ENCODE measurements around the gene CRIP3.
"Not testable (repeated sequence)": the region's sequence is repeated elsewhere in the genome, so short reads cannot be mapped to it uniquely, and the experiment has no call there.

The CRIP3 gene

GRCh38 chr6:43307451-43308100 is 1.1 kb downstream of the CRIP3 start:
- no peak for DNase-seq

DNA sequence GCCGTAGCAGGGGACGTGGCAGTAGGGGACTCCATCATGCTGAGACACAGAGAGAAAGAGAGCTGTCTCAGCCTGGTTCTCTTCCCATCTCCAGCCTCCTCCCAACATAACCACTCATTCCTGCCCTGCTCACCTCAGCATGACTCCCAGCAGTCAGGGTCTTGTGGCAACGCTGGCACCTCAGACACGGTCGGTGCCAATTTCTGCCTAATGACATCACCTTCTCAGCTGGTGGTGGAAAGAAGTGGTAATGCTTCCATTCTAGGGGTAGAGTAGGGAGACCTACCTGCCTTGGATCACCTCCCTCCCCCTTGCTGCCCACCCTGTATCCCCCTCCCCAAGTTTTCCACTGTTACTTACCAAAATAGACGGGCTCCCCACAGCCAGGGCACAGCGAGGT is 2.5 kb downstream of the CRIP3 start:
- DNase-seq = no peak

GRCh38 chr6:43304882-43305281 is 3.7 kb downstream of the CRIP3 start:
- no peak for DNase-seq

DNA sequence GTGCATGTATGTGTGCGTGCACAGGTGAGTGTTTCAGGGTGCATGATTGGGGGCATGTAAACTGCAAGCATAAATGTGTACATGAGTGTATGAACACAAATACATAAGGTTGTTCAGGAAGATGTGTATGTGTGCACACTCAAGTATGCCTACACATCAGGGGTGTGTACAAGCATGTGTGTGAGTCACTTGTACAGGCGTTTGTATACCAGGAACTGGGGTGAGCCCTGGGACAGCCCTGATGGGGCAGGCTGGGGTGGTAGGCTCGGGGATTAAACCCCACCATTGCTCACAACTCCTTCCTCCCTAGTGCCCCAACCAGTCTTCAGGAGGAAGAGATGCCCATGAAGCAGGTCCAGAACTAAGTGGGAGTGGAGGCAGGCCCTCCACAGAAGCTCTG is 4.3 kb downstream of the CRIP3 start:
- DNase-seq = no peak

GRCh38 chr6:43303751-43304331 is 4.8 kb downstream of the CRIP3 start:
- DNase-seq = no peak

GRCh38 chr6:43303006-43303405 is 5.6 kb downstream of the CRIP3 start:
- DNase-seq = not testable (repeated sequence)

DNA sequence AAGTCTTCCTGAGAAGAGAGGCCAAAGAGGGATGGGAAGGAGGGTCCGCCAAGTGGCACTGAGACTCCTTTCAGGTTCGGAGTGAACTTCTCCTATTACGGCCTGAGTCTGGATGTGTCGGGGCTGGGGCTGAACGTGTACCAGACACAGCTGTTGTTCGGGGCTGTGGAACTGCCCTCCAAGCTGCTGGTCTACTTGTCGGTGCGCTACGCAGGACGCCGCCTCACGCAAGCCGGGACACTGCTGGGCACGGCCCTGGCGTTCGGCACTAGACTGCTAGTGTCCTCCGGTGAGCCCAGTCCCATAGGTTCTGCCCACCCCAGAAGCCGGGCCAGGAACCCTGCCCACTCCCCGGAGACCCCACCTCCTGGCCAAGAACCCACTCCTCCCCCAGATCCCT is 6.5 kb downstream of the CRIP3 start:
- DNase-seq = no peak

DNA sequence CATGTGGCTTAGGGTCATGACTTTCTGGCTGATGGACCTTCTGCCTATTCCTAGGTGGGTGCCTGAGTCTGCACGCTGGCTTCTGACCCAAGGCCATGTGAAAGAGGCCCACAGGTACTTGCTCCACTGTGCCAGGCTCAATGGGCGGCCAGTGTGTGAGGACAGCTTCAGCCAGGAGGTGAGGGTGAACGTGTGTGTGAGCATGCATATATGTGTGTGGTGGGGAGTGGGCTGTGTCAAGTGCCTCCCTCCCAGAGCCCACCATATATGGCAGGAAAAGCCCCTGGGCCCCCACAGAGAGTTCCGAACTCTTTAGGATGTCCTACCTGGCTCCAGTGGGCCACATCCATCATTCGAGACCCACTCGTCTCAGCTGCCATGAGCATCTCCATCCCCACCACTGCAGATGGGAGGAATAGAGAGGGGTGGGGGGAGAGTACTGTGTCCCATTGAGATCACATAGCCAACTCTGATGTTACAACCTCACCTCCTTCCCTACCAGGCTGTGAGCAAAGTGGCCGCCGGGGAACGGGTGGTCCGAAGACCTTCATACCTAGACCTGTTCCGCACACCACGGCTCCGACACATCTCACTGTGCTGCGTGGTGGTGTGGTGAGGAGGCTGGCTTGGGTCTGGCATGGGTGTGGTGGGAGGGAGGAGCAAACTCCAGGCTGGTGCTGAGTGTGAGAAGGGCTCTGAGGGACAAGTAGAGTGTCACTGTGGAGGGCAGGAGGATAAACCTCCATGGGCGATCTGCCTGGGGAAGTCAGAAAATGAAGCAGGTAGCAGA is 7.3 kb downstream of the CRIP3 start:
- DNase-seq = no peak

GRCh38 chr6:43299338-43300293 is 9.0 kb downstream of the CRIP3 start:
- DNase-seq = no peak

DNA sequence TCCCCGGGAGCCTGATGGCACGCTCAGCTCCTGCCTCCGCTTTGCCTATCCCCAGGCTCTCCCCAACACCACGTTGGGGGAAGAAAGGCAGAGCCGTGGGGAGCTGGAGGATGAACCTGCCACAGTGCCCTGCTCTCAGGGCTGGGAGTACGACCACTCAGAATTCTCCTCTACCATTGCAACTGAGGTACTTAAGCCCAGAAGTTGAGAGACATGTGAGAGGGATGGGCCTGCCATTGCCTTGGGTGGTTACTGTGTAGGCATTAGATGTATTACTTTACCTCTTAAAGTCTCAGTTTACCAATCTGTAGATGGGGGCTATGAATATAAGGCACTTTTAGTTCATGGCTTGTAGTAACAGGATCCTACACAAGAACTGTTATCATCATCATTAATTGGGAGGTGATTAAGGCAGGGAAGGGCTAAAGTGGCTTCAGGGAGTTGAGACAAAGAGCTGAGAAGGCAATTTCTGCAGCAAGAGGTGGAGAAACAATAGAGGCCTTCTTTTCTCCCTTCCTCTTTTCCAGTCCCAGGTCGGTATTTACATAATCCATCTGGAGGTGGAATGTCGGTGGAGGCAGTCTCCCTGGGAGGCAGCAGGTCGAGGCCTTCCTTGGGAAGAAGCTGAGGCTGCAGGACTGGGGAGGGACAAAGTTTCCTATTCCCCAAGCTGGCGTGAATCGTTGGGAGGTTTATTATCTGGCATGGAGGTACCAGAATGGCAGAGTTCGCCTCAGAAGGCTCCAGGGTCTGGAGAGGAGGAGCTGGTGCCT is 9.9 kb downstream of the CRIP3 start:
- no peak for DNase-seq

GRCh38 chr6:43297644-43298564 is 10.7 kb downstream of the CRIP3 start, which contains the start of gene SLC22A7:
SLC22A7 (plus strand) TSS chr6:43298260; CDS start chr6:43298359, 99 bp downstream.
- DNase-seq = peak in 7 of 56 donors; percentile 13 to 46 (median 22)

DNA sequence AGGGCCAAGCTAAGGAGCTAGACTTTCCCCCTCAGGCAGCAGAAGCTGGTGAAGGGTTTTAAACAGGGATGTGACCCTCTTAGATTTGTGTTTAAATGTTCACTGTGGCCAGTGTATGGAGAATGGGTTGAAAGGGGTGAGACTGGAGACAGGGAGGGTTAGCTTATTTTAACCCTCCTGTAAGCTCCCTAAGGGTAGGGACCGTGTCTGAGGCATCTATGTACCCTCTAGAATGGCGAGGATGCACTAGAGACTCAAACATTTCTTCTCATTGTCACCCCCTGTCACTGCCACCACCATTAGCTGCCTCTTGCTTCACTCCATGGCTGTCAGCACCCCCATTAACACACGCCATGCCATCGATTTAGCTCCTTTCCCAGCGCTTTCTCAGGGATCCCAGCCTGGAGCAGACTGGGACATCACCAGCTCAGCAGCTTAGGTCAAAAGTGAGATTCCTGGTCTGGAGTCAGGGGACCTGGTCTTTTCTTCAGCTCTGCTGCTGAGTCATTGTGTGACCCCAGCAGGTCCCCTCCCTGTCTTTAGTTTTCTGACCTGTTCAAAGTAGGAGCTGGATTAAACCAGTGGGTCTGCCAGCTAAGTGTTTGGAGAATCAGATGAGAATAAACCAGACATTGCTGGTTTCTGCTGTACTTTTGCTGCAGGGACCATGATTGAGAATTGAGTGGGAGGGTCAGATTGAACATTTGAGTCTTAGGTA is 11.7 kb downstream of the CRIP3 start:
- no peak for DNase-seq

DNA sequence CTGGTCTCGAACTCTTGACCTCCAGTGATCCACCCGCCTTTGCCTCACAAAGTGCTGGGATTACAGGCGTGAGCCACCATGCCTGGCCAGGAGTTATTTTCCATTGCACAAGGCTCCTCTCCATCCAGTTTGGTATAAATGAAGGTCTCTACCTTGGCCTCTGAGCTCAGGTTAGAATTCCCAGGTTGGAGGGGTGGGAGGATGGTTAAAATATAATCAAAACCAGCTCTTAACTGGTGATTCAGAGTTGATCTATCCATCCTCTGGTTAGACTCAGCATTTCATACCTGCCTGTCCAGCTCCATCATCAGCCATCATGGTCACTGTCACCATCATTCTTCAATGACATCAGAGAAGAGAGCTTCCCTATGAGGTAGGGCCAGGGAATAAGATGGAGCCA is 13.2 kb downstream of the CRIP3 start:
- no peak for DNase-seq

DNA sequence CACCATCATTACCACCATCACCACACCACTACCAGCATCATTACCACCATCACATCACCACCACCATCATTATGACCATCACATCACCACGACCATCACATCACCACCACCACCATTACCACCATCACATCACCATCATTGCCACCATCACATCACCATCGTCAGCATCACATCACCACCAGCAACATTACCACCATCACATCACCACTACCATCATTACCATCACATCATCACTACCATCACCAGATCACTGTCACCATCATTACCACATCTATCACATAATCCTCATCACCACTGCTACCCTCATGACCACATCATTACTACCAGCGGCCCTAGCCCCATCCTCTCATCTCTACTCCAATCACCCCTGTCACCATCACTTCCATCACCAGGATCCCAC is 14.1 kb downstream of the CRIP3 start:
- no peak for DNase-seq

GRCh38 chr6:43293698-43294097 is 14.9 kb downstream of the CRIP3 start:
- no peak for DNase-seq

DNA sequence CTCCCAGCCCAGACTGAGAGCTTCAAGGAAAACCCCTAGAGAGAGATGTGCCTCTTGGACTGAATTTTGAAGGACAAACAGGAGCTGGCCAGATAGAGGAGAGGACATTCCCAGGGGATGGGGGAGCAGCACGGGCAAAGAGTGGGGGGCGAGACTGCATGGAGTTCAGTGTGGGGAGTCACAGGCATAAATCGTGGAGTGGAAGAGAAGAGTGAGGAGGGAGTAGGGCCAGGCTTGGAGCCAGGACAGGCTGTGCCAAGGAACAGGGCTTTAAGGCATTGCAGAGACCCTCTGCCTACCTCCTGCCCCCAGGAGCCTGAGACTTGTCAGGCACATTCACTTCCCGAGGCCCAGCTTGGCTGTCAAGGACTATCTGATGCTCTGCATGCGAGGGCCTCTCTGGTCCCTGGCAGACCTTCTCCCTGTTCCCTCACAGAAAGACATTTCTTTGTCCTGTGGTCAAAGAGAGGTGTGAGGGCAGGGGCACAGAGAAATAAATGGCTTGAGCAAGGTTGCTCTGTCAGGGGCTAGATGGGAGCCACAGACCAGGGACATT is 15.8 kb downstream of the CRIP3 start:
- DNase-seq = no peak

GRCh38 chr6:43292341-43292740 is 16.3 kb downstream of the CRIP3 start:
- DNase-seq = no peak

- DNase-seq = no peak
Observed at GRCh38 chr6:43291708-43292107, 16.9 kb downstream of the CRIP3 start.

Measured in amygdala (tissue), 56 donors.